ENCODE data around the gene C5orf22.

- TF ChIP-seq CTCF (conservative IDR thresholded peaks at IDR 0.05 in 1 of 2, IDR thresholded peaks at IDR 0.05 in 1 of 2; ENCODE audit: low read depth in 1 of 2, low read length in 2 of 2) (no peak), EZH2 (IDR thresholded peaks at IDR 0.05; ENCODE audit: low read length, missing control alignments) (no peak)
Observed at GRCh38 chr5:31487506-31487905, 44.6 kb upstream of the C5orf22 start.
